HG03378 (cell line): Measurements from ENCODE around the gene OLFML1.
A peak's percentile ranks its signal among the peaks of the same experiment; 100 is the strongest.
"Not testable (repeated sequence)": the region's sequence is repeated elsewhere in the genome, so short reads cannot be mapped to it uniquely, and the experiment has no call there.

Experiments
- ATAC-seq: cut with Tn5 transposase; IDR thresholded peaks from one replicate; pipeline ENCODE4 v1.9.1; 2021; ENCODE audit warnings: mild to moderate bottlenecking, moderate library complexity; ENCODE audit not compliant: unreplicated experiment

OLFML1 gene

GRCh38 chr11:7509966-7510365 lies 24.7 kb downstream of the OLFML1 start:
- no peak for ATAC-seq

- no peak for ATAC-seq
Measured at GRCh38 chr11:7511401-7511800, 26.1 kb downstream of the OLFML1 start.

- peak; percentile 81 for ATAC-seq
Measured at GRCh38 chr11:7512525-7513233, 27.4 kb downstream of the OLFML1 start.

- peak; percentile 46 for ATAC-seq
Measured at GRCh38 chr11:7513234-7514098, 28.2 kb downstream of the OLFML1 start, which contains the start of gene PPFIBP2. TSS of gene PPFIBP2 (plus strand) at chr11:7513999. CDS start at chr11:7549476, 35,477 bp downstream.

- ATAC-seq = no peak
Measured at GRCh38 chr11:7514099-7514591, 28.8 kb downstream of the OLFML1 start.

- no peak for ATAC-seq
Measured at GRCh38 chr11:7515447-7515886, 30.2 kb downstream of the OLFML1 start.

- no peak for ATAC-seq
Measured at GRCh38 chr11:7516475-7516874, 31.2 kb downstream of the OLFML1 start.

GRCh38 chr11:7517743-7518142 lies 32.4 kb downstream of the OLFML1 start:
- ATAC-seq = not testable (repeated sequence)

- ATAC-seq = no peak
Measured at GRCh38 chr11:7518811-7519562, 33.7 kb downstream of the OLFML1 start.

GRCh38 chr11:7520011-7520942 lies 35.0 kb downstream of the OLFML1 start:
- peak; percentile 48 for ATAC-seq

- peak; percentile 85 for ATAC-seq
Measured at GRCh38 chr11:7520981-7521487, 35.7 kb downstream of the OLFML1 start.

GRCh38 chr11:7522121-7522520 lies 36.8 kb downstream of the OLFML1 start:
- ATAC-seq = no peak

GRCh38 chr11:7522546-7522945 lies 37.2 kb downstream of the OLFML1 start:
- ATAC-seq = no peak

- ATAC-seq = no peak
Measured at GRCh38 chr11:7523416-7524210, 38.3 kb downstream of the OLFML1 start.

- no peak for ATAC-seq
Measured at GRCh38 chr11:7524462-7525235, 39.3 kb downstream of the OLFML1 start.

GRCh38 chr11:7525424-7525823 lies 40.1 kb downstream of the OLFML1 start:
- no peak for ATAC-seq

- no peak for ATAC-seq
Measured at GRCh38 chr11:7527029-7527428, 41.7 kb downstream of the OLFML1 start.

- no peak for ATAC-seq
Measured at GRCh38 chr11:7528514-7529049, 43.3 kb downstream of the OLFML1 start.
